GM12872 (cell line): ENCODE results near the gene GRAMD1B.

Experiments
- TF ChIP-seq, protein P1 (sequence below): IDR thresholded peaks from 3 replicates; pipeline ENCODE4 v1.5.1; 2011; ENCODE audit warnings: low read depth, mild to moderate bottlenecking, low read length, moderate library complexity; ENCODE audit not compliant: insufficient read depth

GRAMD1B gene

DNA sequence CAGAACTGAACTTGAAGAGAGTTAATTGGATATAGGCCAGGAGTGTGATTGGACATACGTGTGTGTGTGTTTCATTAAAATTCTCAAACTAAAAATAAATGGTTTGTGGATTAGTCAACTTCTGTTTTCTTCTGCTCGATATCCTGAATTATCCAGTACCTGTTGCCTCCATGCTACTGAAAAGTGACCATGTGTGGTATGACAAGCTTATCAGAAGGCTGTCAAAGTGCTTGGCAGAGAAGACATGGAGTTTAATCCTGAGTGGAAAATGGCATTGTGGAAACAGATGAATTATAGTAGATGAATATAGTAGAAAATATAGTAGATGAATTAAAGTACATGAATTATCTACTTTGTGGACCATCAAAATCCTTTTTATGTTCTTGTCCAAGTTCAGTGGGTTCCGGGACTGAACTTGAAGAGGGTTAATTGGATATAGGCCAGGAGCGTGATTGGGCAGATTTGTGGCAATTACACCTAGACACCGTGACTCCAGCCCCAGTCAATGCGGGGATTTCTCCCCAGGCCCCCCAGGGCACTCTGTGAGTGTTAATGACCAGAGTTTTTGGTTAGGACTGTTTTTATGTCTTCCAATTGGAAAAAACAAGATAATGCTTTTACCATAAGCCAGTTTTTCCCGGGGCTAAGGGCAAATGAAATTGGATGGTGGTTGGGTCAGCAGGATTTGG is 30.1 kb downstream of the GRAMD1B start:
- TF ChIP-seq, protein P1, sequence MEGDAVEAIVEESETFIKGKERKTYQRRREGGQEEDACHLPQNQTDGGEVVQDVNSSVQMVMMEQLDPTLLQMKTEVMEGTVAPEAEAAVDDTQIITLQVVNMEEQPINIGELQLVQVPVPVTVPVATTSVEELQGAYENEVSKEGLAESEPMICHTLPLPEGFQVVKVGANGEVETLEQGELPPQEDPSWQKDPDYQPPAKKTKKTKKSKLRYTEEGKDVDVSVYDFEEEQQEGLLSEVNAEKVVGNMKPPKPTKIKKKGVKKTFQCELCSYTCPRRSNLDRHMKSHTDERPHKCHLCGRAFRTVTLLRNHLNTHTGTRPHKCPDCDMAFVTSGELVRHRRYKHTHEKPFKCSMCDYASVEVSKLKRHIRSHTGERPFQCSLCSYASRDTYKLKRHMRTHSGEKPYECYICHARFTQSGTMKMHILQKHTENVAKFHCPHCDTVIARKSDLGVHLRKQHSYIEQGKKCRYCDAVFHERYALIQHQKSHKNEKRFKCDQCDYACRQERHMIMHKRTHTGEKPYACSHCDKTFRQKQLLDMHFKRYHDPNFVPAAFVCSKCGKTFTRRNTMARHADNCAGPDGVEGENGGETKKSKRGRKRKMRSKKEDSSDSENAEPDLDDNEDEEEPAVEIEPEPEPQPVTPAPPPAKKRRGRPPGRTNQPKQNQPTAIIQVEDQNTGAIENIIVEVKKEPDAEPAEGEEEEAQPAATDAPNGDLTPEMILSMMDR: no peak

DNA sequence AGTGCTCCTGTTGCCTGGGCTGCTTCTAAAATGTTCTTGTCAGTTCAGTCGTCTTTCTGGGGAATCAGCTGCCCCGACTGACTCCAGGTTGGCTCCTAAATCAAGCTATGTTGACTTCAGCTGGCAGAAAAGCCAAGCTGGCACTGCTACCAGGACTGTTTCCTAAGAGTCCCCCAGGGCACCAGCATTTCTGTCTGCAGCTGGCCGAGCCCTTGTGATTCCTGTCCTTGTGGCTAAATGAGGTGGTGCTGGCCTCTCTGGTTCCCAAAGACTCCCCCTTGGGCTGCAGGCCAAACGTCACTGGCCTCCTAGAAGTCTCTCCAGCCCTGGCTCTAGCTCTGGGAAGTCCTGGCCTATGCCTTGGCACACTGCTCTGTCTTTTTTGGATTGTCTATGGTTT is 31.1 kb downstream of the GRAMD1B start:
- TF ChIP-seq, protein P1: no peak

DNA sequence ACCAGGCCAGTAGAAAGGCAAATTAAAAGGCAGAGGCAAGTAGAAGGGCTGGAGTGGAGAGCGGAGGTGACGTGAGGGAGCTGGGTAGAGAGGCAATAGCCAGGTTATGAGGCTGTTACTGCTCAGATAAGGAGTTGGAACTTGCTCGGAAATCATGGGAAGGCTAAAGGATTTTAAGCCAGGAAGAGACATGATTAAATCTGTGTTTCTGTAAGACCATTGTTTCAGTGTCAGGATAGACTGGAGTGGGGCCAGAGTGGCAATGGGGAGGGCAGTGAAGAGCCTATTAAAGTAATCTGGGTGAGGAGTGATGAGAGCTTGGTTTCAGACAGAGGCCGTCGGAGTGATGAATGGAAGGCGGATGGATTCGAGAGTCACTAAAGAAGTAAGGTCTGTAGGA is 39.0 kb downstream of the GRAMD1B start:
- TF ChIP-seq, protein P1: no peak

DNA sequence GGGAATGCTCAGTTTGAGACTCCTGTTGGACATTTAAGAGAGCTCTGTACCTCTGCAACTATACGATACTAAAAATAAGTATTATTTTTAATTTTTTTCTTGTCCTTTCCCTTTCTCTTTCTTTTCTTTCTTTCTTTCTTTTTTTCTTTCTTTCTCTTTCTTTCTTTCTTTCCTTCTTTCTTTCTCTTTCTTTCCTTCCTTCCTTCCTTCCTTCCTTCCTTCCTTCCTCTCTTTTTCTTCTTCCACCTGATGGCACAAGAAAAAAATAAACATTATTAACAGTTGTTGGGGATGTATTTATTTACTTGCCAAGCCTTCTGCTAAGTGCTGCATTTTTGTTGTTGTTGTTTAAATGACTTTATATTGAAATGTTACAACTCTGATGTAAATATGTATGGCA is 39.5 kb downstream of the GRAMD1B start:
- TF ChIP-seq, protein P1: no peak

DNA sequence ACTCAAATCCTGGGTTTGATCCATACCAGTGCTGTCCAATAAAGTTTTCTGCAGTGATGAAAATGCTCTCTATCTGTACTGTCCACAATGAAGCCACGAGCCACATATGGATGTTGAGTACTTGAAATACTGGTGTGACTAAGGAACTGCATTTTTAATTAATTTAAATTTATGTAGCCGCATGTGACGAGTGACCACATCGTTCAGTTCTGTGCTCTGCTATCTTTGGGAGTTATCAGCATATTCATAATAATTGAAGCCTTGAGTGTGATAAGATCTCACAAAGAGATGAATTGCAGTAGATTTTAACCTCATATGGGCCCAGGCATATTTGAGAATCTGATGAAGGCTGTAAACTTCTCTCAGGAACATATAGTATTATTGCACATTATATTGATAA is 40.8 kb downstream of the GRAMD1B start:
- TF ChIP-seq, protein P1: no peak

DNA sequence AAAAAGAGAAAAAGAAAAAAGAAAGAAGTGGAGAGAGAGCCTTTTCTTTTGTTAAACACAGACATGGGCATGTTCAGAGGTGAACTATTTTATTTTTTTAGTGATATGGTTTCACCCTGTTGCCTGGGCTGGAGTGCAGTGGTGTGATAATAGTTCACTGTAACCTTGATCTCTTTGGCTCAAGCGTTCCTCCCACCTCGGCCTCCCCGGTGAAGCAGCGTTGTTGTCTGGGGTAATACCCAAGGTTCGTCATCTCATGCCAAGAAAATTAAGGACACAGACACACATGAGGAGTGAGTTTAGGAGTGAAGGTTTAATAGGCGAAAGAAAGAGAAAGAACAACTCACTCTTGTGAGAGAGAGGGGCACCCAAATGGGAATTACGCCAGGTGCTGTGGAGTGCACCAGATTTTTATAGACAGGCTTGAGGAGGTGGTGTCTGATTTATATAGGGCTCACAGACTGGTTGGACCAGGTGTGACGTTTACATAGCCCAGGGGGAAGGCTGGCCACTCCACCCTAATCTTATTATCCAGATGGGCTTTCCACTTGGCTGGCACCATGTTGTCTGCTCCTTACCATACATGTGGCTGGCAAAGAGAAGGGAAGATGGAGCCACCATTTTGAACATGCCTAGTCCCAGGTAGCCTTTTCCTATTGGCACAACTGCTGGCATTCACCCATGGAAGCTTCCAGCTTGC is 42.3 kb downstream of the GRAMD1B start:
- TF ChIP-seq, protein P1: no peak

DNA sequence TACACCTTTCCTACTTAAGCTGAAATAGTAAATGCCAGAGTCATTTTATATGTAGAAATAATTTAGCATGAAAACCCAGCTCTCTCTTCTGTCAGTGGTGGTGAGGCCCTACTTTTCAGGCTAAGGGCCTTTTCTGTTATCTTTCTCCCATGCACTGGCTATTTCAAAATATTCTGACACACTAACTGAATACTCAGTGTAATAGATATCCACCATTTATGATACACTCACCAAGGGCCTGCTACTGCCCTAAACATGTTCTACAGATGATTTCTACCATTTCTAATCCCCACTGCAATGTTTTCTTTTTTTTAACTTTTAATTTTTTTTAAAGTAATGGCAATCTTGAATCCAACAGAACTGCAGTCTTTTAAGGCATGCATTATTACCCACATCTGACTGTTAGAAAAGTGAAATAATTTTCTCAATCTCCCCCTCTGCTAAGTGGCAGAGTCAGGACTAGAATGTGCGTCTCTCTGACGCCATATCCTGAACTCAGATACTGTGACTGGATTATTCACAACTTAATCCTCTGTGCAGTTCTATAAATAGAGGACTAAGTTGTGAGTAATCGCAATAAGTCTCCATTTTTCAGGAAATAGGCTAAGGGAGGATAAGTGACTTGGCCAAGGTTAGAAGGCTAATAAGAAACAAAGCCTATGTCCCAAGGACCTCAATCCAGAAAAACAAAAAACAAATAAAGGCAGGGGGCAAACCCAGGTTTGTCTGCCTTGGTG is 44.0 kb downstream of the GRAMD1B start:
- TF ChIP-seq, protein P1: no peak
